HCT116 (cell line): Measurements from ENCODE around the gene KCNK1.
"Not testable (repeated sequence)": the region's sequence is repeated elsewhere in the genome, so short reads cannot be mapped to it uniquely, and the experiment has no call there.

Source experiments
- CTCF ChIP-seq, 3 experiments: fragments of 200-600 bp in 1 of 3; sonication (generic) in 1 of 3; IDR thresholded peaks in 2 of 3; conservative IDR thresholded peaks in 1 of 3; 2 replicates each; pipeline ENCODE4 v1.5.1; 2012 to 2017; ENCODE audit warnings: low read depth in 2 of 3, low read length in 2 of 3, antibody characterized with exemption in 1 of 3, borderline replicate concordance in 1 of 3, control low read depth in 1 of 3, mild to moderate bottlenecking in 1 of 3, mixed read lengths in 1 of 3, mixed run types in 1 of 3, moderate library complexity in 1 of 3; ENCODE audit not compliant: insufficient read depth in 1 of 3
- EZH2phosphoT487 ChIP-seq: fragments of 200-600 bp; IDR thresholded peaks from 2 replicates; pipeline ENCODE4 v1.6.1; 2018; ENCODE audit warnings: antibody characterized with exemption, borderline replicate concordance
- FOSL1 ChIP-seq: IDR thresholded peaks from 2 replicates; pipeline ENCODE4 v1.6.1; 2012; ENCODE audit warnings: low read depth
- MAX ChIP-seq: IDR thresholded peaks from 2 replicates; pipeline ENCODE4 v1.6.1; 2012
- POLR2A ChIP-seq: IDR thresholded peaks from 2 replicates; pipeline ENCODE4 v1.7.0; 2011; ENCODE audit warnings: borderline replicate concordance; ENCODE audit not compliant: insufficient read depth, insufficient read length; ENCODE audit errors: extremely low read depth
- SP1 ChIP-seq: IDR thresholded peaks from 2 replicates; pipeline ENCODE4 v1.6.1; 2012; ENCODE audit warnings: low read depth
- ZBTB33 ChIP-seq: IDR thresholded peaks from 2 replicates; pipeline ENCODE4 v1.6.1; 2011; ENCODE audit warnings: mild to moderate bottlenecking, low read length, moderate library complexity; ENCODE audit not compliant: insufficient replicate concordance; ENCODE audit errors: extremely low read depth

- TF ChIP-seq CTCF (IDR thresholded peaks at IDR 0.05 in 2 of 3, conservative IDR thresholded peaks at IDR 0.05 in 1 of 3; ENCODE audit: borderline replicate concordance in 1 of 3, insufficient read depth in 1 of 3, low read depth in 2 of 3, low read length in 2 of 3); MAX; ZBTB33; POLR2A; EZH2phosphoT487; SP1; FOSL1: not testable (repeated sequence)
These were observed 5.5 kb downstream of the KCNK1 start for GRCh38 chr1:233619414-233619813.
